HG03442 (cell line): Measurements from ENCODE around the gene TULP4.
"Not testable (repeated sequence)": the region's sequence is repeated elsewhere in the genome, so short reads cannot be mapped to it uniquely, and the experiment has no call there.

Source experiments
- ATAC-seq: cut with Tn5 transposase; IDR thresholded peaks from one replicate; pipeline ENCODE4 v1.9.1; 2021; ENCODE audit warnings: mild to moderate bottlenecking, moderate library complexity; ENCODE audit not compliant: unreplicated experiment

TULP4 gene

GRCh38 chr6:158457616-158458278 lies 145.5 kb downstream of the TULP4 start:
- ATAC-seq, result no peak

DNA sequence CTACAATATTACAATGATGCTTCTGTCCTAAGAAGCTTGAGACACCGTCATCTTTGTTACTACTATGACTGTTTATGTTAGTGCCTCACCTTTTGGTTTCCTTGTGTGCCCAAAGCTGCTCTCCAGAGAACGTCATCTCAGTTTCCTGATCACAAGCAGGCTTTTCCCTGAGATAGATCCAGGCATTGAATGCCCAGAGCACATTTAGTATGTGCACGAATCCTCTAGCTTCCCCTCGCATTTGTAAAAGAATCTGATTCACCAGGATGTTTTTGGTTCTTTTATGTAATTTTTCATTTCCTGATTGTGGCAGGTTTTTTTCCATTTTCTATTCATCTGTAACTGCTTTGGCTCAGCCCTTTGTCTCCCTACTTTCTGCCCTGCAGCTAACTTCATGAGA lies 147.5 kb downstream of the TULP4 start:
- ATAC-seq, result no peak

GRCh38 chr6:158460602-158461169 lies 148.4 kb downstream of the TULP4 start:
- no peak for ATAC-seq

GRCh38 chr6:158461954-158462353 lies 149.7 kb downstream of the TULP4 start:
- no peak for ATAC-seq

DNA sequence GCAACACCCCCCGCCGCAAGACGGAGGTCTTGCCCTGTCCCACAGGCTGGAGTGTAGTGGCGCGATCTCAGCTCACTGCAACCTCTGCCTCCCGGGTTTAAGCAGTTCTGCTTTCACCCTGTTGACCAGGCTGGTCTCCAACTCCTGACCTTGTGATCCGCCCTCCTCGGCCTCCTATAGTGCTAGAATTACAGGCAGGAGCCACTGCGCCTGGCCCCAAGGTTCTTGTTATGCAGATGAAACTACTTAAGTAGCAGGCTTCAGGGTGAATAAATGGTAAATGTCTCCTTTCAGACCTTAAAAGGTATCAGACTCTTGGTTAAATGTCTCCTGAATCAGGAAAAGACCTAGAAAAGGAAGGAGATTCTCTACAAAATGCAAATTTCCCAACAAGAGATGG lies 152.2 kb downstream of the TULP4 start:
- no peak for ATAC-seq

DNA sequence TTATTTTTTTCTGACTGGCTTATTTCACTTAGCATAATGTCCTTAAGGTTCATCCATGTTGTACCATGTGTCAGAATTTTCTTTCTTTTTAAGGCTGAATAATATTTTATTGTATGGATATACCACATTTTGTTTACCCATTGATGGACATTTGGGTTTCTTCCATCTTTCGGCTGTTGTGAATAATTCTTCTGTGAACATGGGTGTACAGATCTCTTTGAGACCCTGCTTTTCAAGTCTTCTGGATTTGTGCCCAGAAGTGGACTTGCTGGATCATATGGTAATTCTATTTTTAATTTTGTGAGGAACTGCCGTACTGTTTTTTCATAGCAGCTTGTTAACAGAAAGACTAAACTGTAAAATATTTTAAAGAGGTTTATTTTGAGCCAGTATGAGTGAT lies 153.0 kb downstream of the TULP4 start:
- ATAC-seq, result no peak

GRCh38 chr6:158465747-158466146 lies 153.5 kb downstream of the TULP4 start:
- no peak for ATAC-seq

DNA sequence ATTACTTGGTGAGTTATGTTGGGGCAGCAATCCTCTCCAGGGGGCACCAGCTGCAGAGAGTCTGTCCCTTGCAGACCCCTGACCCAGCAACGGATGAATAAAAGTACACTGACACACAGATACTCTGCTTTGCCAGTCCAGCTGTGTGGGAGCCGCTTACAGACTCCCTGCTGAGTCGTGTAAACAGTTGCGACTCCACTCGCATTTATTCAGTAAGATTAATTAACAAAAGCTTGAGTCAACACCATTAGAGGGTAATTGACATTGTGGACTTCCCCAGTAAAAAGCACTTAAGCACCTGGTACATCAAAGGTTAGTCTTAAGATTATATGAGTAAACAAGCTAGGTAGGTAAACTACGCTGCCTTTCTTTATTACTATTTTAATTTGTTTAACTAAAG lies 155.7 kb downstream of the TULP4 start:
- ATAC-seq, result no peak

DNA sequence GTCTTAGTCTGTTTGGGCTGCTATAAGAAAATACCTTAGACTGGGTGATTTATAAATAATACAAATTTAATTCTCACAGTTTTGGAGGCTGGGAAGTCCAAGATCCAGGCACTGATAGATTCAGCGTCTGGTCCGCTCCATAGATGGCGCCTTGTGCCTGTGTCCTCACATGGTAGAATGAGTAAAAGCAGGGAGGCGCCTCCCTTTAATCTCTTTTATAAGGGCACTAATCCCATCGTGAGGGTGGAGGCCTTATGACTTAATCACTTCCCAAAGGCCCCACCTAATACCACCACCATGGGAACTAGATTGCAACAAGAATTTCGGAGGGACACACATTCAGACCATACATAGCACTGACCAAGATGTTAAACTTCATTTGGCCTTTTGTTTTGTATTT lies 156.4 kb downstream of the TULP4 start:
- ATAC-seq, result no peak

GRCh38 chr6:158470023-158470422 lies 157.8 kb downstream of the TULP4 start:
- ATAC-seq, result not testable (repeated sequence)

- no peak for ATAC-seq
Observed at GRCh38 chr6:158471339-158471738, 159.1 kb downstream of the TULP4 start.

DNA sequence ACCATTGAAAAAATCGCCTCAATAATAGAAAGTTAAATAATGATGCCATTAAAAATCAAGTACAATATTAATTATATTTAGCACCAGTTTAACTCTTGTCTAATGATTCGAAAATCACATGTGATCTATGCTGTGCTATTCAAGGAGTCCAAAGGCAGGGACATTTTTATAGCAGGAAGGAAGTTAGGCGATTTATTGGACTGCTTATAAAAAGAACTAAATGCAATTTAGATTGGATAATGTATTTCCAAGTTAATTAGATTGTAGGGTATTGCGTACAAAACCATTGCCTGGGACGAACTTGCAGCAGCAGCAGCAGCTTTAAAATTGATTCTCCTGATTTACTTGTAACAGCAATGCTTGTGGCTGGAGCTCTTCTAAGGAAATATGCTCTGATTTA lies 160.2 kb downstream of the TULP4 start:
- no peak for ATAC-seq

DNA sequence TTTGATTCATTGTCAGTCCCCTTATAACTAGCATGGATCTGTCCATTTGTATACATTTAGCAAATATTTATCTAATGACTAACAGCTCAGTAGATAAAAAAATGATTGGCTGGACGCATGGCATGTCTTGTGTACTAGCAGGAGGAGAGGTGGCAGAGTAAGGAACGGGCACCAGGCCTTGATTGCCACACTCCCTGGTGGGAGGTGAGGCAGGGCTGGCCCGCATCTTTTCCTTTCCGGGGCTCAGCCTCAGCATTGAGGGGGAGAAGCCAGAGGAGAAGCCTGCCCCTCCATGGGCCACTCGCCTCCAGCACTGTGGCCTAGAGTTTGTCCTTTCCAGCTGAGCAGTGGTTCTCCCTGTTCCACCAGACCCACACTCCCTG lies 162.7 kb downstream of the TULP4 start:
- no peak for ATAC-seq

DNA sequence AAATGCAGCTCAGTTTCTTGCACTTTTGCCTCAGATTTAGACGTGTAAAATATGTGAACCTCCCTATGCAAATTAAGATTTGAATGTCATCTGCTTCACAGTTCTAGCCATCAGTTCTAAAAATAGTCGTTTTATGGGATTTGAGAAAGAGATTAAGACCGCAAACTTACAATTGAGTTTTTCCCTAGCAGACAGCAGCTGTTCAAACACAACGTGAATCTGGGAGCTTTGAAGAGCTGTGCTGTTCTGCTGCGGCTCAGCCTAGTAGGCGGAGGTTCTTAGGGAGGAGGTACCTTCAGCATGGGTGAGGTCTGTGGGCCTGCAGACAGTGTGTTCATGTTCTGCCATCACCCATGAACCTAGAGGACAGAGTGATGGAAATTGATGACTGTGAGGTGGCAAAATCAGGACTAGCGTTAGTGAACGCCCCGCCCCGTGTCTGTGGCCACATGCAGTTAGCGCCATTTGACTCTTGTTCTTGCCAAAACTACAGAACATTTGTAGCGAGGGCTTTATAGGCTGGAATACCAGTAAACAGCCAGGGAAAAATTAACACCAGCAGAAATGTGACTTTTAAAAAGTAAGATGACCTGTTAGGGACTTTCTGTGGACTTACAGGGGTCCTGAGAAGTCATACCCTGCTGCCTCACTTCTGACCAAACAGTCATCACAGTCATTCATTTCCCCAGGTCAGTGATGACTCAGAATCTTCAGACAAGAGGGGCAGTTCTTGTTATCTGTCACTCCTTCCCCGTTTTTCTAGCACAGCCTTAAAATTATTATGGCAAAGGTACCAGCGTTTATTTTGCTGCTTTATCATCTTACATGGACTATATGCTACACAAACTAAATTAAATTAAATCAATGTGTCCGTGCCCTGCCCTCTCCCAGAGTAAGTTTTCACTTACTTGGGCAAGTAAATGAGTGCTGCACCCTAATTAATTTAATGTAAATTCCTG lies 163.4 kb downstream of the TULP4 start:
- ATAC-seq, result peak; percentile 79

GRCh38 chr6:158476389-158476788 lies 164.1 kb downstream of the TULP4 start:
- ATAC-seq, result no peak

DNA sequence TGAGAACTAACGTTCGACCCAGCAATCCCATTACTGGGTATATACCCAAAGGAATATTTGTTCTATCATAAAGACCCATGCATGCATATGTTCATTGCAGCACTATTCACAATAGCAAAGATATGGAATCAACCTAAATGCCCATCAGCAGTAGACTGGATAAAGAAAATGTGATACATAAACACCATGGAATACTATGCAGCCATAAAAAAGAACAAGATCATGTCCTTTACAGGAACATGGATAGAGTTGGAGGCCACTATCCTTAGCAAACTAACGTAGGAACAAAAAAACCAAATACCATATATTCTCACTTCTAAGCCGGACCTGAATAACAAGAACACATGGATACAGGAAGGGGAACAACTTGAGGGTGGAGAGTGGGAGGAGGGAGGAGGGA lies 165.5 kb downstream of the TULP4 start:
- ATAC-seq, result not testable (repeated sequence)

DNA sequence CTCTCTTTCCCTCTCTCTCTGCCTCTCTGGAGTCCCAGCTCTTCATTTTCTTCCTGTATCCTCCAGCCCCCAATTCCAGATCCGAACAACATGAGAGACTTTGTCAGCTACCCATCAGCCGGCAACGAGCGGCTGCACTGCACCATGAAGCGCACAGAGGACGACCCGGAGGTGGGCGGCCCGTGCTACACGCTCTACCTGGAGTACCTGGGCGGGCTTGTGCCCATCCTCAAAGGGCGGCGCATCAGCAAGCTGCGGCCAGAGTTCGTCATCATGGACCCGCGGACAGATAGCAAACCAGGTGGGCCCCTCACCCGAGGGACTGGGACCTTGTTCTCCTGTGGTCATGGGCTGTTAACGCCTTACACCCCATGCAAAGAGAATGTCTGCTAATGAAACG lies 168.7 kb downstream of the TULP4 start:
- no peak for ATAC-seq

GRCh38 chr6:158481690-158482473 lies 169.6 kb downstream of the TULP4 start:
- no peak for ATAC-seq

DNA sequence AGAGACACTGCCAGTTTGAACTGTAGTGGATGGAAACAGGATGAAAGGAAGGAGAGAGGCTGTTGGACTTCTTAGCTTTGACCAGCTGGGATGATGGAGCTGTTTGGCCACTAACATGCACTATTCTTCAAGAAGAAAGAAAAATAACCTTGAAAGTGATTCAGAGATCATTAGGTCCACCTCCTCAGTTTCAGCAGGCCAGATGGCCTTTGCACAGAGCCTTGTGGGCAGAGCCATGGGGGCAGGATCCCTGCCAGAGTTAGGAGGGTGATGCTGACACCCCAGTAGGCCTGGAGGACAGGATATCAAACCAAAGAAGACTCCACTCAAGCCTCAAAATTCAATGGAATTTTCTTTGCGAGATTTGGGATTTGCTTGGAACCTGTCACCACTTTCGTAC lies 173.2 kb downstream of the TULP4 start:
- ATAC-seq, result no peak

DNA sequence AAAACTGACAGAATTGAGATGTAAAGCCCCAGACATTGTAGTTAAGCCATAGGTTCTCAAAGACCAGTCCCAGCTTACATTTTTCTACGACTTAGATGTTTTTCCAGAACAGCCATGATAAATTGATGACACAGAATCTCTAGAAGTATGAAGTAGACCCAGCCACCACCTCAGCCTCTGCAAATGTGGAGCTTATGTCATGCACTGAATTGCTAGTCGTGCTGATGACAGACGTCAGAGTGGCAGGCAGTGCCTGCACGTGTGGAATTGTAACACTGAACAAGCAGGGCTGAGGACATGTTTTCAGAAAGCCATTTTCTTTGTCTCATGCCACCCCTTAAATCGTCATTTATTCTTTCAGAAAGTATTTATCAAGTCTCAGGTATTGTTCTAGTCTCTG lies 175.2 kb downstream of the TULP4 start:
- ATAC-seq, result no peak

DNA sequence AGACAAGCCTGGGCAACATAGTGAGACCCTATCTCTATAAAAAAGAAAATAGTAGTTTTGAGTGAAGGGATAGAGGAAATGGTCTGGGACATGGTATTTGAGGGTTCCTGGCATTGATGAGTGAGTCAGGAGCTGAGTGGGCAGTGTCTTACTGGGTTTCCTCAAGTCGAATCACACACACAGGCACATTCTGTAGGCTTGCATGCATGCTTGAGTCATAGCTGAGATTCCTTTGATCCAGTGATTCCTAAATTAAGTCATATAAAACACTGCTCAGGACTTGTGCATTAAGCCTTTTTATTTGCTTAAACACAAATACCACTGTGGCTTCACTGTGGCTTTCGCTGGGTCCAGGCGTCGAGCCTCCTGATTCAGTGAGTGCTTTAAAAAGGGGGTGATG lies 175.8 kb downstream of the TULP4 start:
- ATAC-seq, result no peak
